GM19463 (cell line): Measurements from ENCODE around the gene RAB28.

Experiments
- ATAC-seq: cut with Tn5 transposase; IDR thresholded peaks from one replicate; pipeline ENCODE4 v1.9.1; 2021; ENCODE audit warnings: mild to moderate bottlenecking, moderate library complexity; ENCODE audit not compliant: unreplicated experiment

Gene RAB28

DNA sequence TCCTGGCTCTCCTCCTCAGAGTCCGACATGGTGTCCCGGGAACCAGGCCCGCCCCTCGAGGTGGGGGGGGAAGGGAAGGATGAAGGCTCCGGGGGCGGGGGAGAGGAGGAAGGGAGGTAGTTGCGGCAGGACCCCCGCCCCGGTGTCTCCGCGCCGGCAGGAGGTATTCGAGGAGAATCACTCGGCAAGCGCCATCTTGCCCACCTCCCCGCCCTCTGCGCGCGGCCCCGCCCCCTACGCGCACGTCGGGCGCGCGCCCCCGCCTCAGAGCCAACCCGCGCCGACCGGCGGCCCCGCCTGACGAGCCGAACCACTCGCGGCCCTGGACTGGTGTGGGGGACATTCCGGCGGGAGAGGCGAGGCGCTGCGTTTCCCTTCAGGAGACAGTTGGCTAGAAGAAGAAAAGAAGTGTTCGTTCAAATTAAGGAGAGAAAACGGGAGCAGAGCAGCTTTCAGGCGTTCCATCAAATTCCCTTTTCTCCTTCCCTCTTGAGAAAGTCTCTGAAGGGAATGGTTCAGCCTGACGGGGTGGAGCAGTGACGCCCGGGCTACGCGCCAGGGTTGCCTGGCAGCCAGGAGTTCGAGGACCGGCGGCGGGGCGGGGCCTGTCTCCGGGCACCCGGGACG, at the start of gene RAB28:
TSS of gene RAB28 (minus strand) at position 219 of the 627 bp plus-strand sequence.
- ATAC-seq = peak; percentile 92

DNA sequence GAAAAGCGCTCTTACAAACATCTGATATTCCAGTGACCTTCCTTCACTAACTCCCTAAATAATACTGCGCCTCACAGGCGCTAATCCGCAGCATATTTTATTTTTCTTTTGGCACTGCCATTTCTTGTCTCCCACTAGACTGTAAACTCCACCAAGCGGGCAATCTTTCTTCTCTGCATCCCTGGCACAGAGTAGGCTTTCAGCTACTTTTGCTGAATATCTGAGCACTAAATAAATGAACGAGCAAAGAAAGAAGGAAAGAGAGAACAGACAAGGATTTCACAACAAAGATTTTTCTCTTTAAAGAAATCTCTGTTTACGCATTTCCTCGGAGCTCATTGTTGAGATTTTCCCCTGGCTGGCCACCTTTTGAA, 47.5 kb upstream of the RAB28 start:
- no peak for ATAC-seq

DNA sequence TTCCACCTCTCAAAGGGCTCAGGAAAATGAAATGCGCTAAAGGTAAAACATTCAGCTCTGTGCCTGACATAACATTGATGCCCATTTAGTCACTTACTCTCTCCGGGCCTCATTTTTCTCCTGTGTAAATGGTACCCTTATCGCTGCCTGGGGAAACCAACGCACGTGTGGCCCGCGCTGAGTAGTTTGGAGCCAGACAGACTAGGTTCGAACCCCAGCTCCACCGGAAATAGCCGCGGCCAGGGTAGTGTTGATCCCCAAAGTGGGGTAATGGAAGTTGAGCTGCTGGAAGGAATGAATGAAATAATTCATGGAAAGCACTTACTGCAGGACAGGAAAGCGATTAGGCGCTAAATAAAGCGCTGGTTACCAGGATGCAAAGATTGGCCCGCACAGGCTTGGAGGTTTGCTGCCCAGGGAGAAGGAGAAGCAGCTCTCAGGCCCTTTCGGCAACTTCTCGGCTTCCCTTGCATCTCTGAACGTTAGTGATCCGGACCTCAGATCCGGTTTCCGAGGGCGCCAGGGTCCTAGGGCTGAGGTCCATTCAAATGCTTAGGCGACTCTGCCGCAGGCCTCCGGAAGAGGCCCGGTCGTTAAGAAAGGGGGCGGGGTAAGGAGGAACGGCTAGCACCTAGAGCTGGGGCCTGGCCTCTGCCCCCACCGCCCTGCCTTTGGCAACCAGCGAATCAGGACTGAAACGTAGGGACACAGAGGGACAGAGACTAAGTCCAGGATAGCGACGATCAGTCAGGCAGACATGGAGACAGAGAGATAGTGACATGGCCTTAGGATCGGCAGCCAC, 46.9 kb upstream of the RAB28 start:
- ATAC-seq = no peak

DNA sequence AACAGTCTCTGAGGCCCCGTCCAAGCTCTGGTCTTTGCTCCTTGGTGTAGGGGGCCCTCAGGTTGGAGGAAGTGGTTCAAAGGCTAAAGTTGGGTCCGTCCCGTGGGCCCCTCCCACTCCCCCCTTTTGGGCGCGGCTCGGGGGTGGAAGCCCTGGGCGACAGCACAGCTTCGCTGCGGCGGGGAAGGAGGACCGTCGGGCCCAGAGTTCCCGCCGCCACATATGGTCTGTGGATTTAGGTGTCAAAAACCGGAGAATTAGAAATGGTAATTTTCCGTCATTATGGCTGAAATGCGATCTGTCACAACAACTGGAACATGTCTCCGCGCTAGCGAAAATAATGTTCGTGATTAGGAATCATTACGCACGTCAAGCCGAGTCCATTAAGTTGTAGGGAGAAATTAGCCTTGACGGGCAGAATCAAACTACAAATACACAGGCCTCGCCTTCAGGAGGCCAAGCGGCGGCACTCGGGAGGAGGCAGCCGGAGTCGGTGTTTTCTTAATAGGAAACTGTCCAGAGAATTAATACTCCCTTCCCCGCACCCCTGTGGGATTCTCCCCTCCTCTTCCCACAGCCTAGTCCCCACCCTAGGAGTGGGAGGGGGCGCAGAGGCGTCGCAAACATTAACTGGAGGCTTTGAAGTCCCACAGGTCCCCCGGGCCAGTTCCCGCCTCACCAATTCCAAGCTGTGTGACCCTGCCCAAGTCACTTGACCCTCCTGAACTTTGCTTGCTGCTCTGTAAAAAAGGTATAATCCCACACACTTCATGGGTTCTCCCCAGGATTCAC, 45.2 kb upstream of the RAB28 start:
- ATAC-seq = no peak

DNA sequence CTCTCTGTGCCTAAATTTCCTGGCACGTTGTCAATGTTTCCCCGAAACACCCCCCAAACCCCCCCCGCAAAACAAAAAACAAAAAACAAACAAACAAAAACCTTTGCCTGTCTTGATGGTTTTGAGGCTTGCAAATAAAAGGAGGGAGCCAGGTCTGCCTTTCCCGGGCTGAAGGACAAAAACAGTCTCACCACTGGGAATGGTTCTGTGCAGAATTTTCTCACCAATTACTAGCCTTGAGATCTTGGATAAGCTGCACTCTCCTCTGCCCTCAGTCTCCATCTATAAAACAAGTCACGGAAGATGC, 44.6 kb upstream of the RAB28 start:
- ATAC-seq = no peak

DNA sequence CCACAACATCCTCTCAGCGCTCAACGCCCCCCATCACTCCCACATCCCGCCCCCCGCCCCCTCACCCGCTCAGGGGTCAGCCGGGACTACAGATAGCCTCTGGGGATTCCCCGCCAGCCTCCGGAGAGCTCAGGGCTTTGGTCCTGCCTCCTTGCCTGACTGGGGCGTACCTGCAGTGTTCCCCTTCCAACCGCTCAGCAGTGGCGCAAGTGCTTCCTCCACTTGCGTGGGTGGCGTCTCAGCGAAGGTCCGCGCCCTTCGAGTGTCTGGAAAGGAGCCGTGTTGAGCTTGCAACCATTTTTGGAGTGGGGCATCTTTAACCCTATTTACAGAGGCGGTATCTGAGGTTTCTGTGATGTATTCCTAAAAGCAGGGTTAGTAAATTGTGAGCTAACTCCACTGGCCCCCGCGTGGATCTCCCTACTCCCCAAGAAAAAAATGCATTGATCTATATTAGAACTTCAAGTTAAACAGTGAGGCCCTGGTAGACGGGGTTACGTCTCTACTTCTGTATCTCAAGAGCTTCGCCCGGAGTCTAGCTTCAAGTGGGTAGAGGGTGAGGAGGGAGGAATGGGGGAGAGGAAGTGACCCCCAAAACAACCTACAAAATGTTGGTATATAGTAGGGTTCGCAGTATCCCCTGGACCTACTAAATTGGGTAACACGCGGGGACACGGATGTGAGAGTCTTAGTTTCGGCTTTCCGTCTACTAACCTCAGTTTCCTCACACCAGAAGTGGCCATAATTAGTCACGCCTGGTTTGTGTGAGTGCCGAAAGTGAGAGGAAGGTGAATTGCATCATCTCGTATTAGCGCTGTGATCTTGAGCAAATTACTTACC, 44.1 kb upstream of the RAB28 start:
- peak; percentile 72 for ATAC-seq

DNA sequence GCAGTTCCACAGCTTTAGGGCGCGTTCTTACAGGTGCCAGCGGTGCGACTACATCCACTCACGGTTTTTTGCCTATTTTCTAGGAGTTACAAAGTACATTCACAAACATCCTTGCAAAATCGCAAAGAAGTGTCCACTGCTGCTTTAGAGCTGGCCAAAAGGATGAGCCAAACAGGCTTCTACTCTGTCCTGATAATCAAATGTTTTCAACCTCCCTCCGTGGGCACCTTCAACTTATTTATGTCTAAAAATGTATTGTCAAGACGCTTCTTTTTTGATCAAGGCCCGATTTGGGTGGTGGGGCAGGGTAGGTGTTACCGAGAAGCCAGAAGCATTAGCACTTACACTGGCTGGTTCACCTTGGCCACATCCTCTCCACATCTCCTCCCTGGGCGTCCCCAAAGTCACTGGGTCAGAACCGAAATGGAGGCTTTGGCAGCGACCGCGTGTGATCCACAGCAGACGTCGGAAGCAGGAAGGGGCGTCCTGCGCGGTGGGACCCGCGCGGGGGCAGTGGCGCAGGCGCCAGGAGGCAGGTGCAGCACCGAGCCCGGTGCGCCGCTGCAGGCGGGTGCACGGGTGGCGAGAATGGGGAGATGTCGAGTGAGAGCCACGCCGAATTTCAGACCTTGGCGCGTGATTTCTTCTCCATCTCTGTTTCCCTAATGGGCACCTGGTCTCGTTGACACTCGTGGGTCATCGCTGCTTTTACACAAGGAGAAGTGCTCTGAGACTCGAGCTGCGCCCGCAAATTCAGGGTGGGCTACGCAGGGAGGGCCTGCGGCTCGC, 43.2 kb upstream of the RAB28 start:
- no peak for ATAC-seq

DNA sequence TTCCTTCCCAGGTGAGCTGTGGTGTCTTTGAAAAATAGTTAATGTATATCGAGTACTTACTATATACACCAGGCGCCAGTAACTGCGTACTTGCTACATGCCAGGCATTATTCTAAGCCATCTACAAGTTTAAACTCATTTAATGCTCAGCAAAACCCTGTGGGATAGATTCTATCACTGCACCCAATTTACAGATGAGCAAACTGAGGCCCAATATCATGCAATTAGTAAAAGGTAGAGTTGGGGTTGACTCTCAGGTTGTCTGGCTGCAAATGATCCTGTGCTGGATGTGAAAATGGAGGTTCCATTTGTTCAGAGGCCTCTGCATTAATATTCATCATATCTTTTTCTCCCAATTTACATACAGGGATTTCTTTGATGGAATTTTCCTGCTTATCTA, 42.5 kb upstream of the RAB28 start:
- no peak for ATAC-seq

DNA sequence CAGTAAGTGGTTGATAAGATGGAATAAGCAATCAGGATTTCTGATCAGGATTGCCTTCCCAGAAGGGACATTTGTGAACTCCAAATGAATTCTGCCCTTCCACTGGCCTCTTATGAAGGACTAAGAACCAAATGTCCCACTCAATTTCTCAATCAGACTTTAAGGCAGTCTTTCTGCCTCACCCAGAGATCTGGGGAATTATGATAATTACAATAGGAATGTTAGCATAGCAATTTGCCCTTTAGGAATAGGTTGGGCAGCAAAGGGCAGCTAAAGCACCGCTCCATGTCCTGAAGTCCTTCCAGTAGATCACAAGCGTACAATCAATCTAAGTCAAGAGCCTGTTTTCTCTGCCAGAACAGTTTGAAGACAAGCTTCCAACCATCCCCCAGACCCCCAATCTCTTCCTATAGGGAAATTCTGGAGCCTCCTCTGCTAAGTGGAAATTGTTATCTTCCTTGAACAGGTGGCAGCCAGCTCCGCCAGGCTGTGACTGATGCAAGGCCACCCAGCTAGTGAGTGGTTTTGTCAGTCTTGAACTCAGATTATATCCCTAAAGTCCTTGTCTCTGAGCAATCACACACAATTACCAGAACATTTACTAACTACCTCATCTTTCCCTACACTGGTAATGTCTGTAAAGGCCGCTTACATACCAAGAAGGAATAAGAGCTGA, 41.6 kb upstream of the RAB28 start:
- no peak for ATAC-seq

DNA sequence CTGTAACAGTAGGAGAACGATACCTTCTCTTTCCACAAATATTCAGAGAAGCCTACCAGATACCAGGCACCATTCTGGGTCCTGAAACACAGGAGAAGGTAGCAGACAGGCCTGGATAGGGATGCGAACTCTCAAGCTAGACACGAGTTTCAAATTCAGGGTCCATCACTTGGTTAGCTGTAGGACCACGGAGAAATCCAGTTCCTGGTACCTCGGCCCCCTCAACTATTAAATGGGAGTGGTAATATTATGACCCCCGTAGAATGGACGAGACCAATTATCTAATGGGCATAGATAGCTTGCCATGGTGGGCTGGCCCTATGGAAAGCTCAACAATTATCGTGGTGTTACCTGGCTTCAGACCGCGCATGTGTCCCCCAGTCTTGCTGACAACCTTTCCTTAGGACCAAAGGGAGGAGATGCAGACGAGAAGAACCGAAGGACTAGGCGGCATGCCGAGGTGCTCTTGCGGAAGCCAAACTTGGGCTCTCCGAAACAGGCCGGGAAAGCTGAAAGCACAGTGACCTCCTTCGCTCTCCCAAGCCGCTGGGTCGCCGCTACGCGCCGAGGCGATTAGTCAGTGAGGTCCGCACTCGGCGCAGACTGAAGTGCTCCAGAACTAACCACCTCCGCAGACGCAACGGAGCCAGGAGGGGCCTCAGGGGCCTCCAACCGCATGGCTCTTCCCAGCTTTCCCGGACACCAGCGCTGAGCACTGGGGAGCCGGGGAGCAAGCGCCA, 40.5 kb upstream of the RAB28 start:
- no peak for ATAC-seq

DNA sequence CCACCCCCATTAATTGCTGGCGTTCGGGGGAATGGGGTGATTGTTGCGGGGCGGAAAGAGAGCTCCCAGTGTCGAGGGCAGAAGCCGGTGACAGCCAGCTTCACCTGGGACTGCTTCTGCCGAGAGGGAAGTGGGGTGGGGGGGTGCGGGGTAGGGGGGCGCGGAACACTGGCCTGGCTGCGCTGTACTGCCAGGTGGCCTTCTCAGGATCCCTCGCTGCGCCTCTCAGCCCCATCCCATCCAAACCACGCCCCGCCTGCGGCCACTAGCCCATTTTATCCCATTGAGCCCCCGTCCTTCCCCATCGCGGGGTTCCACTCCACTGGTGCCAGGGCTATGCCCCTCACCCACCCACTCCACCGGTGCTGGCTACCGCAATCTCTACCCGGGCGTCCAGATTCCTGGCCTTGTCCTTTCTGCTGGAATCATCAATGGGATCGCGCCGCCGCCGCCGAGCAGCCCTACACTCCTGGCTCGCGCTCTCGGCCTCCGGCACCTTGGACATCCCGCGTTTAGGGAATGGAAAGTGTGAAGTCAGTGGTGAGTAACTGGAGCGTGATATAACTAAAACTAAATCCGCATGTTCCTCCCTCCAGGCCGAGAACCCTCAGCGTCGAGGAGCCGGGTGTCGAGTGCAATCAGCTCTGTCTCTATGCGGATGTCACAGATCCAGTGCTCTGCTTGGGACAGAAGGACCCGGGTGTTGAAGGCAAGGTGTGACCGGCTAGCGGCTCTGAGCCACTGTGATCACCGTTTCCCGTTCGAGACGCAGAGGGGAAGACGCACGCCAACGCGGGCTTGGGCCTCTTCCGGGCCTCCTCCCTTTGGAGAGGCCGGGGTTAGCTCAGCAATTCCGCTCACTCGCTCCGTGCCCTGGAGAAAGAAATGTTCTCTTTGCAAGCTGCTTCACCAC, 39.7 kb upstream of the RAB28 start:
- no peak for ATAC-seq

DNA sequence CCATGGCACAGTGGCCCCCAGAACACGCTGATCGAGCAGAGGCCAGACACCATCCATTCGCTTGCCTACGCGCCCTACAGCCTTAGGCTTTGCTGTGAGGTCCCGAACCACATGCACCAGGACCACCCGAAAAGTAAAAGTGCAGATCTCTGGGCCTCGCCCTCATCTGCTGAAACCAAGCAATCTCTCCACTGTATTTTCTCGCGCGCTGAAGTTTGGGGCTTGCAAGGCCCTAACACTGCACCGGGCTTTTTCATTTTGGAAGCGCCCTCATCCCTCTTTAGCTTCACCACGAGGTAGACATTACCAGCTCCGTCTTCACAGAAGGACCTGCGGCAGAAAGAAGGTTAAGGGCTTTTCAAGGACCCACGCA, 39.0 kb upstream of the RAB28 start:
- no peak for ATAC-seq

DNA sequence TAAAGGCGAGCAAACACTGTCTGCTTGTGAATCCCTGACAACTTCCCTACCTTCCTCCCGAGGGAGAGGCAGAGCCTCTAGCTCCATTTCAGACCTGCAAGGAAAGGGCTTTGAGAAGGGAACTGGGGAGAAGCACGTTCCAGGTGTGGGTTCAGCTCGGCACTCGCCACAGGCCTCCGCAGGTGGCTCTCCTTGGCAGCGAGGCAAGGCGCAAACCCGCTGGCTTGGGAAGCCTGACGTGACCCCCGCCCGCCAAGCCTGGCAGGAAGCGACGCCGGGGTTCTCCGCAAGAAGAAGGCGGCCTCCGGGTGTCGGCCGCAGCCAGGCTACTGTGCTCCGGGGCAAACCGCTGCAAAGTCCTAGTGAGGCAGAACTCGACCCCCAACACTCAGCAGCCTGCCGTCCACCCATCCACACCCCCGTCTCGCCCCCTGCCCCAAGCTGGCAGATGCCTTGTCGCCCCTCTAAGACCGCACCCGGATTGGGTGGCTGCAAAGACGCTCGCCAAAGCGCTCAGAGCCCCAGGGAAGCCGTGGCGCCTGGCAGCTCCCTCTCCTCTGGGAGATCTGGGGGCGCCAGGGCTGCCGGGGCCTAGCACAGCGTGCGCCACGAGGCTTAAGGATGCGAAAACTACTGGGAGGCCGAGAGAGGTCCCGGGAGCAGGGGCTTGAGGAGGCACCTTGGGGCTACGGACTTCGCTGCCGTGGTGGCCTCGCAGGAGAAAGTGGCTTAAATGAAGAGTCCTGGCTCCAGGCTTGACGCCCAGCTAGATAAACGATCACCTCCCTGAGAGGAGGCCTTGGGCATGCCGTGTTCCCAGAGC, 38.4 kb upstream of the RAB28 start:
- ATAC-seq = no peak

DNA sequence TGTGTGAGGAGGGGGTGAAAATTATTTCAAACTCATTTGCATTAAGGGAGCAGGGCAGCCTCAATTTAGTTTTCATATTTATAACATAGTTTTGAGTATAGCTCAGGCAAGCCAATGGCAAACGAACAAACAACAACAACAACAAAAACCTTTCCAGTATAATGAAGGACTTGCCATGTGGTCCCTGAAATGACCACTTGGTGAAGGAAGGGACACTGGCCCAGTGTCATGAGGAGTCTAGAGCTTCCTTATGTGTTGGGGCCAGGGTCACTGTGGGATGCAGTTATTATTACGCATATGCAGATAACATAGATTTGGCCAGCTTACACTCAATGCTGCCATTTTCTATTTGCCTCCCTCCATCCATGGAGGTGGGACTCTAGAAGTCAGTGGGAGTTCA, 36.9 kb upstream of the RAB28 start:
- ATAC-seq = no peak

DNA sequence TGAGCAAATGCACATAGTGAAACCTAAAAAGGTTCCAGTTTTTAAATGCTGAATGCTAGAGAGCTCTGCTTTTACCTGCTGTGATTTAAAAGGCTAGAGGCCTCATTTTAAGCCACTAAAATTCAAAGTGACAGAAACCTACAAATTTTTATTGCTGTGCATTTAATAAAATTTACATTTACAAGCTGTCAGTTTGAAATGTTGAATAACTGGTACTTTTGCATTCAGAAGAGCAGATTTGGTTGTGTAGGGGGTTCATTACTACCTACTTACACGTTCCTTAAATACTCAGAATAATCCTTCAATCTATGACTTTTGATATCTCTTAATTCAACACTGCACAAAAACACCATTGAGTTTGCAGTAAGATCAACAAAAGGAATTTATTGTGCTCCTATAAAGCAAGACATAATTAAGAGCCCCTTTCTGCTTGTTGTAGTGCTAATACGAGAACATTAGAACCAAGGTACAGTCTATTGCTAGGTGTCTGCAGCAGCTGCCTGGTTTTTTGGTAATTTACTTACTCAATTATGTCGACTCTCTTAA, 32.2 kb upstream of the RAB28 start:
- no peak for ATAC-seq

DNA sequence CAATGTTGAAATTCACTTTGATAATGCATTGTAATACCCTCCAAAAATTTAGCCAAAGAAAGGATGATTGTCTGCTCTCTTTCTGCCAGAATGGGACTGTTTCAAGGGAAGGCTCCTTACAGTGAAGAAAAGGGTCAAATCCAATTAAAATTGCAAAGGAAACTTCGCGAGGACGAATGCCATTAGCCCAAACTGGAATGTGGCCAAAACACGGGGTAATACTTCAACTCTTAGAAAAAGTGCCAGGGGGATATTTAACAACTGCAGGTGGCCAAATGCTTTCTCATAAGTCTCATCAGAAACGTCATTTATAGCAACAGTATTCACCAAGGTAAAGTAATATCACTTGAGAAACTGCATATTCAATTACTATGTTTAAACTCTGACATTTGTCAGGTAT, 31.1 kb upstream of the RAB28 start:
- no peak for ATAC-seq

DNA sequence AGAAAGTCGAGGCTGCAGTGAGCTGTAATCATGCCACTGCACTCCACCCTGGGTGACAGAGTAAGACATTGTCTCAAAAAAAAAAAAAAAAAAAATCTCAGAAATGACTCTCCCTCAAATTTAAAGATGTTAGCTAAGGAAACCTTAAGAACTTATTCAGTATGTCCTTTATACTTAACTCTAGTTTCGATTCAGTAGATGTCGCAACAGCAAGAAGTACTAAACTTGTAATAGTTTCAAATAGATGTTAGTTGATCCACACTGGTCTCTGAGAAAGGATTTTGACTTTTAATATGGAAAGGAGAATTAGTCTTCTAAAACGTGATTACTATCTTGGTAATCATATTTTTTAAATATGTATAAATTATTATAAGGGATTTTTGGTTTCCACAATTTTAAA, 30.6 kb upstream of the RAB28 start:
- ATAC-seq = no peak
